Chondrocyte (in vitro differentiated cells): Measurements from ENCODE around the gene APH1B. TPM values are rescaled to one million over a fixed set of nuclear protein-coding genes. Genes with fewer than 3 reads are reported as not detected.

Experiments used
- DNase-seq: peaks from one replicate; pipeline ENCODE4 v3.0.0; 2021; ENCODE audit warnings: mixed read lengths, low spot score
- H3K27ac Mint-ChIP-seq: one replicate; pipeline ENCODE4 v1.8.0; 2021; ENCODE audit warnings: mild to moderate bottlenecking, moderate library complexity, mixed read lengths; ENCODE audit not compliant: unreplicated experiment
- H3K27me3 Mint-ChIP-seq: 2 replicates; pipeline ENCODE4 v1.8.0; 2021; ENCODE audit warnings: low read depth, mixed read lengths
- H3K36me3 Mint-ChIP-seq: 2 replicates; pipeline ENCODE4 v1.8.0; 2021; ENCODE audit warnings: low read depth, mixed read lengths
- H3K4me1 Mint-ChIP-seq: 2 replicates; pipeline ENCODE4 v1.8.0; 2021; ENCODE audit warnings: low read depth, mild to moderate bottlenecking, mixed read lengths
- H3K4me3 Mint-ChIP-seq: one replicate; pipeline ENCODE4 v1.8.0; 2021; ENCODE audit warnings: mild to moderate bottlenecking, moderate library complexity, mixed read lengths; ENCODE audit not compliant: unreplicated experiment
- H3K9me3 Mint-ChIP-seq: 2 replicates; pipeline ENCODE4 v1.8.0; 2021; ENCODE audit warnings: low read depth, mixed read lengths
- CTCF ChIP-seq: fragments of 200-600 bp; sonication (generic); IDR thresholded peaks from 2 replicates; pipeline ENCODE4 v1.5.0; 2021; ENCODE audit warnings: antibody characterized with exemption, mild to moderate bottlenecking, moderate library complexity
- total RNA-seq: library from RNA; stranded (reverse); gene quantifications from 3 replicates; pipeline ENCODE4 v1.2.1, GENCODE V29; 2021

The APH1B gene
- total RNA-seq, 1 donor from 2014 or later = 20.1 TPM

GRCh38 chr15:63321462-63321861 lies 44.1 kb downstream of the APH1B start:
- Mint-ChIP-seq H3K27ac (no peak overlapping the region), H3K4me3 (no peak overlapping the region), H3K36me3 (no peaks in the 10 kb centered on the region), H3K4me1 (peaks cover 14% of the 10 kb centered on the region), H3K27me3 (no peaks in the 10 kb centered on the region), H3K9me3 (no peaks in the 10 kb centered on the region)
- no peak for DNase-seq
- no peak for TF ChIP-seq CTCF

GRCh38 chr15:63322541-63322940 lies 45.1 kb downstream of the APH1B start:
- no peak for DNase-seq
- H3K27me3 Mint-ChIP-seq = no peaks in the 10 kb centered on the region
- no peak for TF ChIP-seq CTCF
- H3K27ac Mint-ChIP-seq = peak overlapping the region; percentile 41
- H3K36me3 Mint-ChIP-seq = no peaks in the 10 kb centered on the region
- H3K4me1 Mint-ChIP-seq = peaks cover 14% of the 10 kb centered on the region
- no peaks in the 10 kb centered on the region for H3K9me3 Mint-ChIP-seq
- no peak overlapping the region for H3K4me3 Mint-ChIP-seq

- no peak for TF ChIP-seq CTCF
- no peak for DNase-seq
- peak overlapping the region; percentile 59 for H3K27ac Mint-ChIP-seq
- H3K27me3 Mint-ChIP-seq = no peaks in the 10 kb centered on the region
- H3K9me3 Mint-ChIP-seq = no peaks in the 10 kb centered on the region
- peaks cover 14% of the 10 kb centered on the region for H3K4me1 Mint-ChIP-seq
- H3K36me3 Mint-ChIP-seq = no peaks in the 10 kb centered on the region
- H3K4me3 Mint-ChIP-seq = no peak overlapping the region
Observed at GRCh38 chr15:63323798-63324563, 46.6 kb downstream of the APH1B start.

- Mint-ChIP-seq H3K36me3 (no peaks in the 10 kb centered on the region), H3K4me3 (no peak overlapping the region), H3K27ac (no peak overlapping the region), H3K27me3 (no peaks in the 10 kb centered on the region), H3K9me3 (no peaks in the 10 kb centered on the region), H3K4me1 (peaks cover 14% of the 10 kb centered on the region)
- no peak for DNase-seq
- no peak for TF ChIP-seq CTCF
Observed at GRCh38 chr15:63324770-63325169, 47.4 kb downstream of the APH1B start.

GRCh38 chr15:63327648-63328421 lies 50.4 kb downstream of the APH1B start:
- no peak overlapping the region for H3K27ac Mint-ChIP-seq
- no peaks in the 10 kb centered on the region for H3K27me3 Mint-ChIP-seq
- no peak for DNase-seq
- no peaks in the 10 kb centered on the region for H3K9me3 Mint-ChIP-seq
- no peak overlapping the region for H3K4me3 Mint-ChIP-seq
- no peak for TF ChIP-seq CTCF
- peaks cover under 1% of the 10 kb centered on the region for H3K36me3 Mint-ChIP-seq
- H3K4me1 Mint-ChIP-seq = peaks cover 24% of the 10 kb centered on the region
